ENCODE data around the gene PAK4.
"Not testable (repeated sequence)": the region's sequence is repeated elsewhere in the genome, so short reads cannot be mapped to it uniquely, and the experiment has no call there.

The PAK4 gene

DNA sequence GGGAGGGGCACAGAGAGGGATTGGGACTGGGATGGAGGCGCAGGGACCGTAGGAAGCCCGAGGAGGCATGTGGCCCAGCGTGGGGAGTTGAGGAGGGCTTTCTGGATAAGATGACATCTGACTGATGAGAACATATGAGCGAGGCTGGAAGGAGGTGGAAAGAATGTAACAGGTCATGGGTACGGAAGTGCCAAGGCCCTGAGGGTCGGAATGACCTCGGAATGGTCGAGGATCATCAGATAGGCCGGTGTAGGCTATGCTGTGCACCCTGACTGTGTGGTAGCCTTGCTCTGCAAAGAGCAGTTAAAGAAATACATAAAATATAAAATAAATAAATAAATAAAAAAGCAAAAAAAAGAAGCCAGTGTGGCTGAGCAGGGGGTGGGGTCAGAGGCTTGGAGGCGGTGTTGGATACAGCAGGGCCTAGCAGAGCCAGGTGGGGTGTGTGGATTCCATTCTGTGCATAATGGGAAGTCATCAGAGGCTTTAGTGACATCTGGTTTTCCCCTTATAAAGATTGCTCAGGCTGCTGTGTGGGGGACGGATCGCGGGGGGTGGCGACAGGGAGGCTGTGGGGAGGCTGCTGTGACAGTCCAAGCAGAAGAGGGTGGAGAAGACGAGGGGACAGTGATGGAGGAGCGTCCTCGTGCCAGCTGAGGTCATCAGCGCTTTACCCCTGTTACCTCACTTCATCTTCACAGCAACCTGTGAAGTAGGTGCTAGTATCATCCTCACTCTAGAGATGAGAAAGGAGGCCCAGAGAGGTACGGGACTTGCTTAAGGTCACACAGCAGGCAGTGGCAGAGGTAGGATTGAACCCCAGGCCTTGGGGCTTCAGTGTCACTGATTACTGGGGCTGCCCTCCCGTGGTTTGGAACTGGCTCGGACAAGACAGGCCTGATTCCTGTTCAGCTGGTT, 5.0 kb downstream of the PAK4 start:
- no peak for DNase-seq (ENCODE audit: low spot score)

DNA sequence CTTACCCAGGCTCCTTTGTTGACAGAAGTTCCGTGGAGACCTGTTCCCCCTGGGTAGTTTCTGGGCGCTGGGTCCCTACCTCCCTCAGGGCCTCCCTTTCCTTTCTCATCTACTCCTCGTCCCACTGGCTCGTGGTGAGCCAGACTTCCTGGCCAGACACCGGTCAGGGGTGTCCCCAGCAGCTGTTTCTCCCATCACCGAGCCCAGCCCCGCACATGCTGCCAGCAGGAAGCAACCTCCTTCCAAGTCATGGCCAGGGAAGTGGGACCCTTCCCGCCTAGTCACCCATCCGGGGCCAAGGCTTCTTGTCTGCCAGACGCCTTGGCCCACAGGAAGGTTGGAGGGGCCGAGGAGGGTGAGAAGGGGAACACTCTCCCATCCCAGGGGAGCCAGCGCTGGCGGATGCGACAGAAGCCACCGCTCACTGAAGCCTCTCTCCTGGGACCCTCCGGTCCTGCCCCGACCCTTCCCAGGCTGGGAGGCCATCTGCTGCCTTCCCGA, 5.7 kb downstream of the PAK4 start:
- peak; percentile 80 for DNase-seq (ENCODE audit: low spot score)

DNA sequence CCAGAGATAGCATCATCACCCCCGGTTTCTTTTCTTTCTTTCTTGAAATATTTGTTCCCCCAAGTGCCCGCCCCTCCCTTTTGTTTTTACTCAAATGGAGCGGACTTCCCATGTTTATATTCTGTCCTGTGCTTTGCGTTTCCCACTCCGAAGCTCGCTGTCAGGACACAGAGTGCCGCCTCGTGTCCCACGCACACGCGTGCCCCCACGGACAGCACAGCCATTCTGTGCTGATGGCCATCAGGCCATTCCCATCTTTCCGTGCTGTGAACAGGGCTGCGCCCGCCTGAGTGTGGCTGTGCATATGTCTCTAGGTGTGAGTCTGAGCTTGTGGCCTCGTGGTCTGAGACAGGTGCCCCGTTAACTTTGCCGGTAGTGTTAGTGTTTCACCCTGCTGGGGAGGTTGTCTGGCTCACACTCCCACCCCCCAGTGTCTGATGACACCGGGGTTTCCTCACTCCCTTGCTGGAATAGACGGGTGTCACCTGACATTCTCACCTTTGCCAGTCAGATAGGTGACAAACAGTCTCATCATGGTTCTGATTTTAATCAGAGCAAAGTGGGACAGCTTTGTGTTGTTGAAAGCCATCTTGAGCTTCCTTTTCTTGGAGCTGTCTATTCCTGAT, 6.9 kb downstream of the PAK4 start:
- DNase-seq (ENCODE audit: low spot score): no peak

DNA sequence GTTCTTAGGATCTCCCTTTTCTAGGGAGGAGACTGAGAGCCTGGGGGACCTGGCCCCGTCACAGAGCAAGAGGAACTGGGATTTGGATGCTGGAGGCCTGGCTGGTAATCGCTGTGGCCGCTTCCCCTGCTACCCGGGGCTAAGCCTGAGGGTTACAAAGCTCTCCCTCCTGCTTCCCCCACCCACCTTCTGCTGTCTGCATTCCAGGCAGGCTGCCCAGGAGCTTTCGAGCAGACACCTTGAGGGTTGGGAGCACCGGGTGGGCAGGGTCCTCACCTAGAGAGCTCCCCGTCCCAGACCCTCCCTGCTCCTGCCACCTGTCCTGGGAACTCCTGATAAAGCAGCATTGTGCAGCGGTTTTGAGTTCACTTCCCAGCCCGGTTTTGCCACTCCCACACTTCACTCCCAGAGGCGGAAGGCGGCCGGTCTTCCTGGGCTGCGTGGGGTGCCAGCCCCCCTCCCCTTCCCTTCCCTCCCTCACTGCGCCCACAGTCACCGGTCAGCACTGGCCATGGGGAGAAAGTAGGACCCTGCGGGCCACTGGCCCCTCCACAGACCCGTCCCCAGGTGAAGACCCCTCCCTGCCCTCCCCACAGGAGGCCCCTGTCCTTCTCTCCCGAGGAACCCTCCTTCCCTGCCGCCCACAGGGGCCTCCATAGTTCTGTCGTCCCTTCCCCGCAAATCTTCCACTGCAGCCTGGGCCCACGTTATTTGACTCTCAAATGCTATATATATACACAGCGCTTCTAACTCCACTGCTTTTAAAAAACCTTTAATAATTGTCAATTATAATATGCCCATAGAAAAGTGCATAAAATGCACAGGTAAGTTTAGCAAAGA, 8.1 kb downstream of the PAK4 start:
- DNase-seq (ENCODE audit: low spot score): peak; percentile 65

DNA sequence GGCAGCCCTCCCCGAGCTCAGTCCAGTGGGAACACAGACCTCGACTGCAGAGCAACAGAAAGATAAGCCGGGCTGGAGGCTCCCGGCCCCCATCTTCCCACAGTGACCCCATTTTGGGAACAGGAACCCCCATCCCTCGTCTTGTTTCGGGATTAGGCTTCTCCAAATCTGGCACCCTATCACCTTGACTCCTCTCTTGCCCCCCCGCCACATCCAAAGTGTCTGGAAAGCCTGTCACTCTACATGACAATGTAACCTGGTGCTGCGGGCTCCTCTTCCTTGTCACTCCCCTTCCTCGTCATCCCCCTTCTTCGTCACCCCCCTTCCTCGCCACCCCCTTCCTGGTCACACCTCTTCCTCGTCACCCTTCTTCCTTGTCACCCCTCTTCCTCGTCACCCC, 10.1 kb downstream of the PAK4 start:
- DNase-seq (ENCODE audit: low spot score): no peak

DNA sequence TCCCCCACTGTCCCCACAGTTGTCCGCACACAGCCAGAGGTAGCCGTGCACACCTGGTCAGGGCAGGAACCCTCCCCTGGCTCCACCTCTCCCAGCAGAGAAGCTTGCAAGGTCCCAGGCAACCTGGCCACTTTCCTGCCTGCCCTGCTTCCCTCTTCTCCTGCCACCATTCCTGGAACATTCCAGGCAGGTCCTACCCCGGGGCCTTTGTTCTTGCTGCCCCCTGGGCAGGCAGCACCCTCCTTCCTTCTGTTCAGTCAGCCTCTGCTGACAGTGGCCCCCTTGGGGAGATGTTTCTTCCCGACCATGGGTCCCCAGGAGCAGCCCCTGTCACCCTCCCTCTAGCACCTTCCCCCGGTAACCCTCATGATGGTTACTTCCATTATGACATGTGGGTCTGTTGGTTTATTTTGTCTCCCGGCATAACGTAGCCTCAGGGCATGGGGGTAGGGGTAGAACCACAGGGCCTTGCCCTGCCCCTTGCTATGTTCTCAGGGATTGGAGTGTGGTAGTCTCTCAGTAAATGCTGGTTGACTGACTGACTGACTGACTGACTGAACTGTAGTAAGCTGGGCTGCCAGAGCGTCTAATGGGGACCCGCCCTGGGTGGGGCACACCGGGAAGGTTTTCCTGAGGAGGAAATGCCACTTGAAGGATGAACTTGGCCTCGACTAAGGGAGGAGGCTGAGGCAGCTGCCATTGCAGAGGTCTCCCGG, 10.8 kb downstream of the PAK4 start:
- no peak for DNase-seq (ENCODE audit: low spot score)

DNA sequence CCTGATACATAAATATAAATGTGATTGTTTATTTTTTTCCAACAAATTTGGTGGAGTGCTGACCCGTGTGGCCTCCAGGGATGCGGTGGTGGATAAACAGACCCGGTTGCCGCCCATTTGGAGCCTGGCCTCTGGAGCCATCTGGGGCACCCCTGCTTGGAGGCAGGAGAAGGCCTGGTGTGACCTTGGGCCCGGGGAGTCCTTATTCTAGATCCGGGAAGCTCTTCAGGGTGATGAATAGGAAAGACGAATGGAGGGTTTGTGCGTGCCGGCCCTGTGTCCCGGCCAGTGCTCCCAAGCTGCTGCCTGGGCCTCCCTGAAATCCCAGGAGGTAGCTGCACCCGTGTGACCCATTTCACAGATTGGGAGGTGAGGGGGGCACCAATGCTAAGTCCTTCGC, 11.5 kb downstream of the PAK4 start:
- no peak for DNase-seq (ENCODE audit: low spot score)

DNA sequence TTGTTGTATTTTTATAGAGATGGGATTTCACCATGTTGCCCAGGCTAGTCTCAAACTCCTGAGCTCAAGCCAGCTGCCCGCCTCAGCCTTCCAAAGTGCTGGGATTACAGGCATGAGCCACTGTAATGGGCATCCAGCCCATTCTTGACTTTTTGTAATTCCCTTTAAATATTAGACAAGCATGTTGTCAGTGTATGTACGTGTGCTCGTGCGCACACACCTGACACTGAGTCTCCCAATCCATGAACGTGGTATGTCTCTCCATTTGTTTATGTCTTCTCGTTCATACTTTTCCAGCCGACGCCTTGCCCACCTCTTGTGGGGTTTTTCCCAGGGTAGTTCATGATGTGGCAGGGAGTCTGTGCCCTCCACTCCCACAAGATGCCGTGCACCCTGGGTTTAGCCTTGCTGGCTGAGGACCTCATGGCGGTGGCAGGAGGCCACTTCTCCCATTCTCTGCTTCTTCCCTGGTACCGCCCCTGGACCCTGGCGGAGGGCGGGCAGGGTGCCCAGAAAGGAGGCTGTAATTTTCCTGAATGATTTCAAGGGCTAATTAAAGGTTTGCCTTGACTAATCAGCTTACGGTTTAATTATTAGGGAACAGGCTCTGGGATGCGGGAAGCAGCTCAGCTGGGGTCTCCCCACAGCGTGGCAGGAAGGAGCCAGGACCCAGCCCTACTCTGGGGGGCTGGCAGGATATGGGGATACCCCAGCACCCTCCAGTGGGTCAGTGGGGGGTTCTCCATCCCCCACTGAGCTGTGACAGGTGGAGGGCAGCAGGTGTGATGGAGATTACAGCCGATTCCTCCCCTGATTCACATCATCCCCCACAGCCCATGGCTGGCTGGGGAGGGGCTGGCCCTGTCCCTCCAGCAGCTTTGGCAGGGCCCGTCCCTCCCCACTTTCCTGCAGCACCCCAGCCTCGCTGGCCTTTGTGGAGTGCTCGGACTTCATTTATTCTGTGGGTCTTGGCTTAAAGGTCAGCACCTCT, 12.9 kb downstream of the PAK4 start:
- peak; percentile 81 for DNase-seq (ENCODE audit: low spot score)

DNA sequence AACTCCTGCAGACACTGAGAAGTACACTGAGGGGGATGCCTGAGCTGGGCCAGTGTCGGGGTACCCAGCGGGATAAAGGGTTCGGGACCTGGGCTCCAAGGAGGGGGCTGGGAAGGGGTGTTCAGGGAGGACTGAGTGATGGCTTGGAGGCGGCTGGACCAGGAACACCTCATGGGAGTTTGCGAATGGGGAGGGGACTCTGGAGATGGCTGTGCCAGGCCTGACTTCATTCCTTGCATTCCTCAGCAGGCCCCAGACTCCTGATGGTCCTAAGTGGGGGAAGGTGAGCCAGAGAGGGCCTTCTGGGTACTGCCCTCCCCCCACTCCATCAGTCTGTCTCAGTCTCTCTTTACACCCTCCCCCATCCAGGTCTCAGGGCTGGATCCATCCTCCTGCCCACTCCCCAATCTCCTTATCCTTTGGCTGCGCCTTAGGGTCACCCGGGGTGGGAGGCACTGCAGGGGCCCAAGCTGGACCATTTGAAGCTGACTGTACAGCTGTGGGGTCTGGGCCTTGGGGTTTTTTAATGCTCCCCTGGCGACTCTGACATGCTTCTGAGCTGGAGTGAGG, 13.8 kb downstream of the PAK4 start:
- DNase-seq (ENCODE audit: low spot score): no peak

DNA sequence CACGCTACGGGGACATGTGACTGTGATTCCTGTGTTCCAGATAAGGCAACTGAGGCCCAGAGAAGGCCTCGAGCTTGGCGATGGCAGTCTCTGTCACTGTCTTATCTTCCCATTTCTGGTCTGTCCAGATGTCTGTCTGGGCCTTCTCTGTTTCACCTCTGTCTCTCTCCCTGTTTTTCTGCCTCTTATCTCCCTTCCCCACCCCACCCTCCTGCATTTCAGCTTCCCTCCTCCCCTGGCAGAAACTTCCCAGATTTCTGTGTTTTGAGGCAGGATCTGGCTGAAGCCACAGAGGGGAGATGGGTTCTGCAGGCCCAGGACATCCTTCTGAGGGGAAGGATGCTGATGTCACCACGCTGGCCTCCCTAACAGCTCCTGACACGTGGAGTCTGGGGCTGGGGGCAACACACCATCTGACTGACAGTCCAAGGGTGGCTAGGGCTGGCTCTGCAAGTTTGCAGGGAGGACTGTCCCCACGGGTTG, 14.4 kb downstream of the PAK4 start:
- no peak for DNase-seq (ENCODE audit: low spot score)

DNA sequence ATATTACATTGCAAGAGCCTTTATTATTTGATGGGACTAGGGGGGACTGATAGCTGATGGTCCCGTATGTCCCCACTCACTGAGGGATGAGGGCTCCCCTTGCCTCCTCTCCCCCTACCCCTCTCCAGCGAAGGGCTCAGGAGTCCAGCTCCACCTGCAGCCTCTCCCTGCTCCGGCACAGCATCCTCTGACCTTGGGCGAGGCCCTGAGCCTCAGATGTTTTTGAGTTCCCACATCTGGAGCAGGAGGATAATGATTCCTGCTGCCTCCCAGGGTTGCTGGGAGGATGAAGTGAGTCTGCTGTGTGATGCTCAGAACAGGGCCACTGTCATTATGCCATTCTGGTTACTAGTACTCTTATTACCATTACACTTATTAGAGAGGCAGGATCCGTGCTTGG, 15.0 kb downstream of the PAK4 start:
- DNase-seq (ENCODE audit: low spot score): no peak

DNA sequence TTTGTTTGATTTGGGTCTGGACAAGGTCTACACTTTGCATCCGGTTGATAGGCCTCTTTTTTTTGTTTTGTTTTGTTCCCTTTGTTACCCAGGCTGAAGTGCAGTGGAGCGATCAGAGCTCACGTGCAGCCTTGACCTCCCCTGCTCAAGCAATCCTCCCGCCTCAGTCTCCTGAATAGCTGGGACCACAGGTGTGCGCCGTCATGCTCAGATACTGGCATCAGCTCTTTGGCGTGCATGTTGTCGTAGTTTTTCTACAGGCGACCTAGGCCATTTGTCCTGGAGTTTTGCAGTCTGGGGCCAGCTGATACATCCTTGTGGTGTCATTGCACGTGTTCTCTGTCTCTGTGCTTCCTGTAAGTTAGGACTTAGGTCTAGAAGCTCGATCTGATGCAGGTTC, 16.3 kb downstream of the PAK4 start:
- DNase-seq (ENCODE audit: low spot score): no peak

DNA sequence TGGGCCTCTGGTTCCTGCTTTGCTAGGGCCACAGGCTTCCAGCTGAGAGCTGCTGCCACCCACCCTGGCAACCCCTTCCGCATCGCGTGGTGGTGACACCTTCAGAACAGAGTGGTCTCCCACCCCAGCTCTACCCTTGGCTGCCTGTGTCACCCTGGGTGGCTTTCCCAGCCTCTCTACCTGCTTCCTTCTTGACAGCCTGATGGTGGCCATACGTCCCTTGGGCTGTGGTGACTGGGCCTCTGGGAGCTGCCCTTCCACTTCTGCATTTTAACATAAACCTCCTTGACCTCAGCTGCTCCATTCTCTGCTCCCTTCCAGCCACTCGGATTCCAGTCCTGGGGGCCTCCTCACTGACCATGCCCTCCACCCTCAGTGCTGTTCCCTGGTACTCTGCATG, 17.0 kb downstream of the PAK4 start:
- DNase-seq (ENCODE audit: low spot score): no peak

DNA sequence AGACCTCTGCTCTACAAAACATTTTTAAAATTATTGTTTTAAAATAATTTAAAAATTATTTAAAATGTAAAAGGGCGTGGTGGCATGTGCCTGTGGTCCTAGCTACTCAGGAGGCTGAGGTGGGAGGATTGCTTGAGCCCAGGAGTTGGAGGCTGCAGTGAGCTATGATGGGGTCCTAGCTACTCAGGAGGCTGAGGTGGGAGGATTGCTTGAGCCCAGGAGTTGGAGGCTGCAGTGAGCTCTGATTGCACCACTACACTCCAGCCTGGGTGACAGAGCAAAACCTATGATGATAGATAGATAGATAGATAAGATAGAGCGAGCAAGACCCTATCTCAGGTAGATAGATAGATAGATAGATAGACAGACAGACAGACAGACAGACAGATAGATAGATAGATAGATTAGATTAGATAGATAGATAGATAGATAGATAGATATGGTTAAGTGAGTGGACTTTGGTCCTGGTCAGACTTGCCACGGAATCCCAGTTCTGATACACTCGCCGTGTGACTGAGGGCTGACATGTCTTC, 18.2 kb downstream of the PAK4 start:
- DNase-seq (ENCODE audit: low spot score): not testable (repeated sequence)

DNA sequence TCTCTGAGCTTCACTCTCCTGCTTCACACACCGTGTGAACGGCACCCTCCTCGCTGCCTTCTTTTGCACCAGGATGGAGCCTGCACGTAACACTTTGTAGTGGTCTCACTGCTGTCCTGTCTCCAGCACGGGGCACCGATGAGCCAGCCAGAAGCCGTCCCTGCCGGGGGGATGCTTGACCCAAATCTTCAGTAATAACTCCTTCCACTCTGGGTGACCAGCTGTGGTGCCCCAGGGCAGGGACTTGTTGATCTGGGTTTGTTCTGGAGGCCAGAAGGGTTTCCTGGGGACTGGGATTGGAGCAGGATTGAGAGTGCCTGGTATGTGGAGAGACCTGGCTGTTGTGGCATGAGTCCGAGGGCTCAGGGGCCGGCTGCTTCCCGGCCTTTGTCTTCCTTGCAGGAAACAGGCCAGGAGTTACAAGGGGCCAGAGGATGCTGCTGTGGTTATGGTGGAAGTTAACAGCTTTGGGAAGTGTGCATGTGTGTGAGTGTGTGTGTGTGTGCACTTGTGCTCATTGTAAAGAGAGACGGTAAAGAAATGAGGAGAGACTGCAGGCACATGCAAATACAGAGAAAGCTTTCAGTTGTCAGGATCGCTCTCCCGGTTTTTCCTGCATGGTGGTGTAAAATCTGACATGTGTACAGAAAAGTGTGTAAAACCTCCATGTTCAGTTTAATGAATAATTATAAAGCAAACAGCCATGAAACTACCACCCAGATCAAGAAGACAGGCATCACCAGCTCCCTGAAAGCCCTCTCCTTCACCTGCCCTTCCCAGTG, 18.9 kb downstream of the PAK4 start:
- no peak for DNase-seq (ENCODE audit: low spot score)

DNA sequence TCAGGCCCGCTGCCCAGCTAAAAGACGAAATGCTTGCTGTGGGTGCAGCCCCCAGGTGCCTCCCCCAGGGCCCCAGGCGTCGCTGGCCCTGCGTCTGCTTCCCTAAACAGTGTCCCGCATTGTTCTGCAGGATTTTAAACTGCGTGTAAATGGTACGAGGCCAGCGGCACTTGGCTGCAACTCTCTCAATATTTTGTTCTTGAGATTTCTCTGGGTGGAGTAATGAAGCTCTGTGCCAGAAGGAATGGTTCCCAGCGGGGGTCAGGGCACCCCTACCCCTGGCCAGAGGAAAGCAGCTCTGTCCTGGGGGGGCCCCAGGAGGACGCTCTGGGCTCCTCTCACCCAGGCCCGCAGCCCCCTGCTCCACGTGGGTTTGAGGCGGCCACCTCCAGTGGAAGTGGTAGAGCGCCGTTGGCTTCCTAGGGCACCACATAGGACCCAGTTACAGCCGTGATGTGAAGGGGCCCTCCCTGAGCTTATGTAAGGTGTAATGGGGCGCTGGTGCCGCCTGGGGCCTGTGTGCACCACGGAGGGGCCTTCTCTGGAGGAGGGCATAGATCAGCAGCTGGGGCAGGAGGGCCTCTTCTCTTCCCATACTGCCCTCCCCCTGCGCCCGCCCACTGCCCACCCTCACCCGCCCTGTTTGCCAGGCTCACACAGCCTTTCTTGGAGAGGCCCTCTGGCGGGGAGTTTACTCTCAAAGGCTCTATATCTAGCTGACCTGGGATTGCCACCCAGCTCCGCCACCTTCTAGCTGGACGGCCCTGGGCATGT, 19.8 kb downstream of the PAK4 start:
- DNase-seq (ENCODE audit: low spot score): no peak

DNA sequence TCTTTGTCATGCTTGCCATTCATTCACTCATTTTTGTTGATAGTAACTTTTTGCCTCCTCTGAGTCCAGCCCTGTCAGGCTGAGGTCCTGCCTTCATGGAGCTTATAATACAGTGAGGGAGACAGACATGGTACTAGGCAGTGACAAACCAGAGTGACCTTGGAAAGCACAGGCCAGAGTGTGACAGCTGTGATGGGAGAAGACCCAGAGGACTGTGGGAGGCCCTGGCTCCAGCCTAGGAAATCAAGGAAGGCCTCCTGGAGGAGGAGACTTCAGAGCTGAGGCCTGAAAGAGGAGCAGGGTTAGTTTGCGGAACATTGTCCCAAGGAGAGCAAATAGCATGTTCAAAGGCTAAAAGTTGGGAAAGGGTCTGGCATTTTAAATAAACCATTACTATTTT, 20.5 kb downstream of the PAK4 start:
- no peak for DNase-seq (ENCODE audit: low spot score)

Data from D341Med (cell line).